GM18858 (cell line): ENCODE measurements around the gene PLEKHH1.

Experiments used
- ATAC-seq: cut with Tn5 transposase; IDR thresholded peaks from one replicate; pipeline ENCODE4 v1.9.1; 2021; ENCODE audit not compliant: unreplicated experiment

PLEKHH1 gene

DNA sequence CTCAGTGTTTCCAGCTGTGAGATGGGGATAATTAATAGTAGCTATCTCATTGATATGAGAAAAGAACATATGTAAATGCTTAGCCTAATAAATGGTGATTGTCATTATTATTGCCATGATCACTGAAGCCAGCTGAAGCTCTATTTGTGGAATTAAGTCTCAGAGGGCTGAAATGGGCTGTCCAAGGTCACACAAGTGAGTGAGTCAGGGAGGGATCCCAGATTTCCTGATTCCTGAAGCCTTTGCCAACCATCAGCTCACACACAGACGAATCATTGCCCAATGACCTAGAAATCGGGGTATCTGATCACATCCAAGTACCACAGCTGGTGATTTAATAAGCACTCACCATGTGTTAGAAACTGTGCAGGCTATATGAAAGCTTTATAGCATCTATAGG lies 23.0 kb upstream of the PLEKHH1 start:
- ATAC-seq = no peak

DNA sequence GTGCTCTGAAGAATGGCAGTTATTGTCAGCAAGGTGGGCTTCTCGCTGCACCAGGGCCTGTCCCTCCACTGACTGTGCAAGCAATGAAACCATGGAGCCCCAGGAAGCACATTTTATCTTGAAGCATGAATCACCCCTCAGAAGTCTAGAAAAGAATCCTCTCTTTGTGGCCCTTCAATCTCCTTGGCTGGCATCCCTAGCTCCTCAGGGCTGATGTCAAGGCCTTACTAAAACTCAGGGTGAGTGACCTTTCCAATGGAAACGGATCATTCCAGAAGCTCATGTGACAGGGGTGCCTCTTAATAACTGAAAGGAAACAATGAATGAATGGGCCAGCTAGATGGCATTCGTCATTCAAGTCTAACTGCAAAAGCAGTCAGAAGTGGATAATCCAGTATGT lies 22.3 kb upstream of the PLEKHH1 start:
- ATAC-seq = no peak

DNA sequence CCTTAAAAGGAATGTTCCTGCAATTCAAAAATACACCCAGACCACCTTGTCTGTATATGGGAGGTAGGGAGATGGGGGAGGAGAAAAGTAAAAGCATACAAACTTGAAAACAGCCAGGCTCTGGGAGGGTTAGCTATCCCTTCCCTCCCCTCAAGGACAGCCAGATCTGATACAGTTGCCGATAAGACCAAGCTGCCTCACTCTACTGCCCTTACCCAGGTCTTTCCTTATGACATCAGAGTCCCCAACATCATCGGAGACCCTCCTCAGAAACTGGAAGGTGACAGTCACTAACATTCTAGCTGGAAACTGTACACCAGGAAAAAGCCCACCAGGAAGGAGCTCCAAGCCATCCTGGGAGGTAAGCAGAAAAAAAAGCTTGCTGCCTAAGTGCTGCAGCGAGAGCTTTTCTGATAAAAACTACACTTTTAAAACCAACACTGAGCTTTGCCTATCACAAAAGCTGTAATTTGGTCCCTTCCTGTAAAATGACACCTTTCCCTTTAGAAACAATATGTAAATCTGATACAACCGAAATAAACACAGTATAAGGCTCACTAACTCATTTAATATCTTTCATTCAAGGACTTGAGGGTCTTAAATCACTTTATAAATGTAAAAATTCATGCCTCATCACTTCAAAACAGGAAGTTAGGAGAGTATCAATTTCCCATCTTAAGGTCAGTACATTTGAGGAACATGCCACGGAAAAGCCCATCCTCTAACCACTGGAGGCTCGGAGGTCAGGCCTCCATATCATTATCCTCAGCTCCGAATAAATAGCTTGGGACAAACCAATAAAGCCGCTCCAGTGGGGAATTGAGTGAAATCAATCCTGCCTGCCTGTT lies 20.4 kb upstream of the PLEKHH1 start:
- ATAC-seq = no peak

DNA sequence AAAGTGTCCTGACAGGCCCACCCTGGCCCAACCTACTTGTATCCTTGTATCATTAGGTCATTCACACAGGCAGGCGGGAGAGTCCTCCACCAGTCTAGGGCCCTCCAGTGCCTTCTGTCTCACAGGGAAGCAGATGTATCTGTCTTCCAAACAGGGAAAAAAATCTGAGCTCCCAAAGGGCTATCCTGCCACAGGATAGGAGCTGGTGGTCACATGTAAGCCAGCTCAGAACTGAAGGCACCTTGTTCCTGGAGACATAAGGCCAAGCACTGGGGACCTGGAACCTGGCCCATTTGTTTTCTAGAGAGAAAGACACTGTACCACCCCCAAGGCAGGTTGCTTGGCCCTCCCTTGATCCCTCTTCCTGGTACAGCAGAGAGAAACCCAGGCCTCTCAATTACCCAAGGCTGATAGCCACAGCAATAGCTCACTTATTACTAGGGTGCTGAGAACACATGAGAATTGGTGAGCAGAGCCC lies 19.4 kb upstream of the PLEKHH1 start:
- no peak for ATAC-seq

DNA sequence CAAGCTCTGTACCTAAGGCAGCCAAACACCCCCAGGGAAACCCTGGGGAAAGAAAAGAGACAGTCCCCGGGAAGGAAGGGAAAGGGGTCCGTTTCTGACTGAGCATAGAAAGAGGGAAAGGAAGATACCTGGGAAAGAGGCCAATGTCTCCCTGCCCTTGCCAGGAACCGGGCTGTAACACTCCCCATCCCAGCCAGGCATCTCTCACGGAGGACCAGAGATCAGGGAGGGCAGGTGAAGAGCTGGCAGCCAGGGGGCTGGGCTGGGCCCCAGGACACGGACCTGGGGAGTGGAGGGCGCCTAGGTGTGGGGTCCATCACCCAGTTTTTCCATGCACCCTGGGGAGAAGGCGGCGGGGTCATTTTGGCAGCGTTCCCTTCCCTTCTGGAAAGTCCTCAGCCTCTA lies 18.9 kb upstream of the PLEKHH1 start:
- no peak for ATAC-seq

DNA sequence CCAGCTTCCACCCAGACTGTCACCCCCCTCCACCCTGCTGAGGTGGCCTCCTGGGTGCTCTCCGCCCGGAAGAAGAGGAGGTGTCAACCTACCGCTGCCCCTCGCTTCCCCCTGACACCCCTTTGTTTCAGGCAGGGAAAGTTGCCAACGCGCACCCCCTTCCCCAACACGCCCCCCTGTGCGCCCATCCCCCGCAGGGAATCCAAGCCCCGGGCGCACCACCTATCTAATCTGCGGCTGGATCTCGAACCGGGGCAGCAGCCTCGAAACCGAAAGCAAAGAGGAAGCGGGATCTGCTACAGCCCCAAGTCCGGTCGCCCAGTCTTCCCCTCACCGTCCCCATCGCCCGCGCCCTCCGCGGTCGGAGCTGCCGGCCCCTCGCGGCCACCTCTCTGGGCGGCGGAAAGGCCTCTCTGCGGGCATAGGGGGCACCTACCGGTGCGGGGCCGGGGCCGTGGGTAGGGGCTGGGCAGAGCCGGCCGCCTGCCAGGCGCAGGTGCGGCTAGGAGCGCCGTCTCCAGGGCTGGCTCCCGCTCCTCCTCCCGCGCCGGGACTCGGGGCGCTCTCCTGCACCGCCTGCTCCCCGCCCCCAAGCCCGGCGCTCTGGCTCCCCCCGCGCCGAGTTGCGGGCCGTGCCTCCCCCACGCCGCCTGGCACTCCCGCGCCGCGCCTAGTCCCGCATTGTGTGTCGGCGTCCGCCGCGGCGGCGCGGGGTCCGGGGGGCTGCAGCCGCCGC lies 18.3 kb upstream of the PLEKHH1 start:
- ATAC-seq = no peak

DNA sequence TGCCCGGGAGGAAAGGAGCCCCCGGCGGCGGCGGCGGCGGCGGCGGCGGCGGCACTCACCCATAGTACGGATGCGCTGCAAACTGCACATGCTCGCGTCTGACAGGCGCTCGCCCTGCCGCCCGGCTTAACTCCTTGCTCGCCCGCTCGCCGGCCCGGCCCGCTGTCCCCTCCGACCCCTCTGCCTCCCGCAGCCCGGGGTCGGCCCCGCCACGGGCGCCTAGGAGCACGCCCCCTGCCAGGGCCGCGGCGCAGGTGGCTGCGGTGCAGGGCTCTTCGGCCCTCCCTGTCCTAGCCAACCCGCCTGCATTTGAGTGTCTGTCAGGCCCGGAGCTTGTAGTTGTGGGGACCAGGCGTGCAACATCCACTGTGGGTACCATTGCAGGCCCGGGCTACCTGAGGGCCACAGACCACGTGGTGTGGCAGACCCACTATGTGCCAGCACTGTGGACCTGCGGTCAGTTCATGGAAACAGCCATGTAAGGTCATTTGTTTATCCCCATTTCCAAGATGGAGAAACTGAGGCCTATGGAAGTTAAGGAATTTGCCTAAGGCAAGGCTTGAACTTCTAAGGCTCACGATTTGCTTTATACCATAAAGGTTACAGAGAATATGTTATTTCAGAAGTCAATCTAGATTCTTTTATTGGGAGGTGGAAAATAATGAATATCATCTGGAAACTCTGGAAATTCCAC lies 17.6 kb upstream of the PLEKHH1 start:
- no peak for ATAC-seq

DNA sequence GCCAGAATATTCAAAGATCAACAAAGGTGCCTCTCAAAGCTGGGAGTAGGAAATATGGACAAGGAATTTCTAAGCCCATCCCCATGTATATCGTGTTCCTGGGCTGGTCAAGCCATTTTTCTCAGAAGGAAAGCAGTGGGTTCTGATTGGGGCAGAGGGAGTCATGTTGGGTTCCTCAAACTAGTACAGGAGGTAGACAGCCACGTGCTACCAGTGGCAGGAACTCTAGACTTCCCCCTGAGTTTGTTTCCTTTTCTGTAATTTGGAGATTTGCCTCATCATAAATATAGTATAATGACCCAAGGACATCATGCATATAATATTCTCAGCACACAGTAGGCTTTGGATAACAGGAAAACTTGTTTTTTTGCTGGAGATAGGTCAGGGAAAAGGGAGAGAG lies 16.4 kb upstream of the PLEKHH1 start:
- ATAC-seq = no peak

DNA sequence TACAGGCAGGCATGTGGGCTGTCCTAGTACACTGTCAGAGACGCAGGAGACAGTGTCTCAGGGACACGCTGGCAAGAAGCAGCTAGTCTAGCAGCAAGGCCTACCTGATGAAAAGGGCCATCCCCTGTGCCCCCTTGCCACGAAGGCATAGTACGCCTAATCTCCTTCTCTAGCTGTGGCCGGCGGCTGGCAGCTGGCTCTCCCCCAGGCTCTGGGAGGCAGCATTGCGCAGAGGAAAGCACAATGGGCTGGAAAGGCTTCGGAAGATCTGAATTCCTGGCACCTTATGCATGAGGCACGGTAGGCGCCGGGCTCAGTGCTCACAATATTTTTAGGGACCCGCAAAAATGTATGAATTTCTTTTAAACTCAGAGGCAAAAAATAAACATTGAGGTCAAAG lies 16.0 kb upstream of the PLEKHH1 start:
- no peak for ATAC-seq

DNA sequence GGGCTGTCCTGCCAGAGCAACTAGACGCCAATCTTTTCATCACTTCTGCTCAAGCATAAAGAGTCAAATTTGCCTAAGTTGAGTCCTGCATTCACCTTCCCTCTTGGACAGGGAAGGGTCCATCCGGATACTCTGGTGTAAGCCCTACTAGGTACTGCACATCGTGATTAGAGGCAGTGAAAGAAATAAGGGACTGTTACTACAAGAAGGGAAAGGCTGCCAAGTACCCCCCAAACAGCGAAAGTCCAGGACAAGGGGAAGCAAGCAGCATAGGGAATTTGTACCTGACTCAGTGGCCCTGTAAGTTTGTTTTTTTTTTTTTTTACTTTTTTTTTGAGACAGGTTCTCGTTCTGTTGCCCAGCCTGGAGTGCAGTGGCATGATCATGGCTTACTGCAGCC lies 13.7 kb upstream of the PLEKHH1 start:
- no peak for ATAC-seq

DNA sequence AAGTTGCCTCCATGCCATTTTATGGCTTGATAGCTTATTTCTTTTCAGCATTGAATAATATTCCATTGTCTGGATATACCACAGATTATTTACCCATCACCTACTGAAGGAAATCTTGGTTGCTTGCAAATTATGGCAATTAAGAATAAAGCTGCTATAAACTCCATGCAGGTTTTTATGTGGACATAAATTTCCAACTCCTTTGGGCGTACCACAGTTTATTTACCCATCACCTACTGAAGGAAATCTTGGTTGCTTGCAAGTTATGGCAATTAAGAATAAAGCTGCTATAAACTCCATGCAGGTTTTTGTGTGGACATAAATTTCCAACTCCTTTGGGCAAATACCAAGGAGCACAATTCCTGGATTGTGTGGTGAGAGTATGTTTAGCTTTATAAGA lies 12.6 kb upstream of the PLEKHH1 start:
- ATAC-seq = no peak

DNA sequence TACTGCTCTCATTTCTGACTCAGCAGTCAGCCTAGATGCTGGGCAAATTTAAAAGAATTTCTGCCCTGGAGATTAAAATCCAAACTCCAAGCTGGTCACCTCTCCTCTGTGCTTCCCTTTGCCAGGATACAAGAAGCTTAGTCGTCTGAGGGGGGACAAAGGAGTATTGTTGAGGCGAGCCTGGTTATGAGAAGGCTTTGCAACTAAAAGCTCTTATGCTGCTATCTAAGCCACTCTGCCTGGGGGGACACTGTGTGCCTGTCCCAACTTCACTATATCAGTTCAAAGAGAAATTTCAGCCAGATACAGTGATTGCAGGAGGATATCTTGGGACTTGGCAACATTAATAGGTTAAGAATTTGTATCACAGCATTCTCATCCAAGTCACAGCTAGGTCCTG lies 10.8 kb upstream of the PLEKHH1 start:
- no peak for ATAC-seq

DNA sequence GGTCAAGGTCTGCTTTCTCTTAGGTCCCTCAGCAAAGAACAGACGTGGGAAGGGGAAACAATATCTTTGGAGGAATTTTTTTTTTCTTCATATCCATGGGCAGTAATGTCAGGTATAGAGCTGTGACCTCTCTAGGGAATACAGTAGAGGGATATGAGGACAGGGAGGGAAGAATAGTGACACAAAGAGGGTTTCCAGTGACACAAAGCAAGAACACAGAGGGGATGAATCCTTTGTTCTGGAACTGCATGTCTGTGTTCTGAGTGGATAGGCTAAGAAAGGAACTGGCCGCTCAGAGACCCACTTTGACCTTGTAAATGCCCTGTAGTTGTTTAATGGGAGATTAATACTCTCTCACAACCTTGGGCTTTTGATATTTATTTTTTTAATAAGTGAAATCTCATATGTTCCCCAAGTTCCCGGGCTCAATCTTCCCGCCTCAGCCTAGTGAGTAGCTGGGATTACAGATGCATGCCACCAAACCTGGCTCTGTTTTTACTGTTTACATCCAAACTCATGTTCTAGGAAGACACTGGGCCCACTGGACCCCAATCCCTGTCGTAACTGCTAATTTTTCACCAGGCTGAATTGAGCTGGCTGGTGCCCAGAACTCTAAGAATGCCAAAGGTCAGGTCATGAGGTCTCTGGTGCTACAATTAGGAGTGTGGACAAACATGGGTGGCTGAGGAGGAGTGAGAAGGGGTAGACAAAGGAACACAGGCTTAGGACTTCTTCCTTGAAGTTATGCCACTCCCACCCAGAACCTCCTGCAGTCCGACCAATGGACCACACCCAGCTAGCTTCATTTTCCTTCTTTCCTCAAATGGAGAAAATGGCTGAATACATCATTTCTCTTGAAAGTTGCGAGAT lies 9.1 kb upstream of the PLEKHH1 start:
- ATAC-seq = no peak

DNA sequence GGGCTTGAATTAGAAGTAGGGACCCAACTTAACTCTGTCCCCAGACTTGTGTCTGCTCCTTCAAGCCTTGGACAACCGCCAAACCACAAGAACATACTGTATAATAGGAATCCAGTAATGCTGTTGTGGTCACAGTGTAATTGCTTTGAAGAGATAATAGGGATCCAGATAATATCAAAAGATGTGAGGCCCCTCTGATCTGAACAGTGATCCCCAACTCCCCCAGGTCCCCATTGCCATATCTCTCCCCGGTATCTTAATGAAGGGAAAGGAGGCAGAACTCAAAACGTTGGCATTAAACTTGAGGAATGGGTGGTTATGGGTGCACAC lies 8.5 kb upstream of the PLEKHH1 start:
- no peak for ATAC-seq

DNA sequence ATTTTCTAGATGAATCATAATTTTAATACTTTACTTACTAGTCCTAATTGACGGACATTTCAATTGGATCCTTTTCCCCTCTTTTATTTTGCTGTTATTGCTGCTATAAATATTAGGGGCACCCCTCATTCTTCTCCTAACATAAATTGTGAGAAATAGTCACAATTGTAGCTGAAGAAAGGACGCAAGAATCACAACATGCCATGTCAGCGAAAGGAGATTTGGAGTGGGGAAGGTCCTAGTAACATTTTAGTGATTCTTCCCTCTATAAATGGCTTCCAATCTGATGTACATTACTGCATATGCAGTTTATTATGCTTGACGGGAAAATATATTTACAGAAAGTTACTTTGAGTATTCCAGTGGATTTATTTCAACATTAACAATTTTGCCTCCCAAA lies 7.7 kb upstream of the PLEKHH1 start:
- no peak for ATAC-seq

DNA sequence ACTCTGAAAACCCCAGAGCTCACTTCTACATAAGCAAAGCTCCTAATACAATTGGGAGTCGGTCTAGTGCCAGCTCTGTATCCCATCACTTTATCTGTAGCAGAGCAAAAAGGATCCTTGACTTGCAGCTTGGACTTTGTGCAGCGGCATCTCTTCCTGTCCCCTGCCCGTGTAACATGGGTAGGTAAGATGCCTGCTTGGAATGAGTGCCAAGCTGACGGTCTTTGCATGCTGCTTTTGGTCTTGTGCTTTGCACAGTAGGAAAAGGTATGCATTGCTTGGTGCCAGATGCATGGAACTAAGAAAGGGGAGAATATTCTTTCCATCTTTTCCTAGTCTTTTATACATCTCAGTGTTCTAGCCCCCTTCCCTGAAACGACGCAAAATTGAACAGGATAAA lies 6.9 kb upstream of the PLEKHH1 start:
- no peak for ATAC-seq

DNA sequence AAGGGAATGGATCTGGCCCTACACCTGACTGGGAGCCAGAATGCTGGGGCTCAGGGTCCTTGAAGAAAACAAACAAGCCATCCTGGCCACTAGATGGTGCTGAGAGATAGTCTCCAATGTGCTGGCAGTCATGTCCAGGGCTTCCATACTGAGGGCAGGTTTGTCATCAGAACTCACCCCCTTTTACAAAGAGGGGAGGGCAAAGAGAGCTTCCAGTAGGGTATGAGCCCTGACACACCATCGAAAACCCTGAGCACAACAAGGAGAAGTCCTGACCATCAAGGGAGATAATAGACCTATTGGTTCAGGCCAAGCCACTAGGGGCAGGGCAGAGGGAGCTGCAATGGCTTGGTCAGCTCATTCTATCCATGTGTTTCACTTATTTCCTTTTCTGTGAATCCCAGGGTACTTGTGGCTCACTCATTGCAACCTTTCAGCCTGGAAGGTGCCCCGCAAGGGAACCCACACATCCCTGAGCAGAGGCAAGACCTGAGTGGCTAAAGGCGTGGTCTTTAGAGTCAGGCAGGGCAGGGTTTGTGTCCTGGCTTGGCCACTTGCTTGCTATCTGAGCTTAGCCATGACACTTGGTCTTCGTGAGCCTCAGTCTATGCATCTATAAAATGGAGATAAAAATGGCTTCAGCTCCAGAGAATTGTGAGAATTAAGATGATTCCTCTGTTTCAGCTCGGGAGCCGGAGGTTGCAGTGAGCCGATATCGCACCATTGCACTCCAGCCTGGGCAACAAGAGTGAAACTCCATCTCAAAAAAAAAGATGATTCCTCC lies 6.2 kb upstream of the PLEKHH1 start:
- no peak for ATAC-seq

DNA sequence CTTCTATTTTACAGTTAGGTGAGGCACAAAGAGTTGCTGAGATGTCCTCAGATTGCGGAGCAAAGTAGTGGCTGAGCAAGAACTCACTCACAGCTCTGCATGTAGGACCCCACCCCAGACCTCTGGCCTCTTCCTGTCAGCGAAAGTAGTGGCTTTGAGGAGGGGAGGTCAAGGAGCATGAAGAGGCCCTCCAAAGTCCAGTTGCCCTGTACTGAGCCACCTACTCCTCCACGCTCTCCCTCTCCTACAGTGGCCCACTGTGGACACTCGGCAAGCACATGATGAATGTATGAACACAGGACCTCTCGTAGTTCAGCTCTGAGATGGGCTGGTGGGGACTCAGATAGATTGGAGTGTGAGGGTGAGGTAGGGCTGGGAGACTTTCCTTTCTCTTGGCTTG lies 5.3 kb upstream of the PLEKHH1 start:
- no peak for ATAC-seq

DNA sequence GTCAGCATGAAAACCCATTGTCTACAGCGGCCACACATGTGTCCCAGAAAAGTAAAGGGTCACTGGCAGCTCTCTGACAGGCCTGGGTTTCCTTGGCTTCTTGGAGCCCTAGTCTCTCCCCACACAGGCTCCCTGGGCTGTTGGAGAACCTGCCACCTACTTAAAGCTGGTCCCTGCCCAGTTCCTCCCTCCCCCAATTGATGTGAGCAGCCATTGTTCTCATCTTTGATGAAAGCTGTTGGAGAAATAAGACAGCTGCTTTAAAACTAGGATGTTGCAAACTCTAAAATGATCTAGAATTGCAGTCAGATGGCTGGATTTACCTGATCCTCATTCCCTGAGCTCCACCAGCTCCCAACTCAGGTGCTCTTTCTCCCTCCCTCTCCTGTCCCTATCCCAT lies 4.8 kb upstream of the PLEKHH1 start:
- ATAC-seq = no peak
